Left lung (tissue), 10 donors: ENCODE results near the gene LMF1. TPM values are rescaled to one million over a fixed set of nuclear protein-coding genes. Genes with fewer than 3 reads are reported as not detected.
"Not testable (repeated sequence)": the region's sequence is repeated elsewhere in the genome, so short reads cannot be mapped to it uniquely, and the experiment has no call there.

Source experiments
- ATAC-seq: fragments of 200-7000 bp; cut with Tn5 transposase; one replicate; pipeline ENCODE4 v1.9.1; 2020; ENCODE audit warnings: moderate library complexity
- DNase-seq, 4 donors: peaks; one replicate each; pipeline ENCODE4 v3.0.0-alpha.2; 2013 to 2020
- H3K27ac ChIP-seq, 2 donors: fragments of 200-600 bp; sonication (generic) in 1 of 2; one replicate each; pipeline versions ENCODE4 v1.5.0 to v1.8.0; 2020 to 2021
- H3K27me3 ChIP-seq, 2 donors: fragments of 200-600 bp; sonication (generic) in 1 of 2; one replicate each; pipeline versions ENCODE4 v1.5.0 to v1.8.0; 2020 to 2021
- H3K36me3 ChIP-seq, 2 donors: fragments of 200-600 bp; sonication (generic) in 1 of 2; one replicate each; pipeline versions ENCODE4 v1.5.0 to v1.8.0; 2020 to 2021
- H3K4me1 ChIP-seq, 2 donors: fragments of 200-600 bp; one replicate each; pipeline ENCODE4 v1.8.0; 2021
- H3K4me3 ChIP-seq, 2 donors: fragments of 200-600 bp; sonication (generic) in 1 of 2; one replicate each; pipeline versions ENCODE4 v1.5.0 to v1.8.0; 2020 to 2021; ENCODE audit warnings: mild to moderate bottlenecking in 1 of 2
- H3K9me3 ChIP-seq, 2 donors: fragments of 200-600 bp; sonication (generic) in 1 of 2; one replicate each; pipeline versions ENCODE4 v1.5.0 to v1.8.0; 2020 to 2021
- CTCF ChIP-seq, 2 donors: fragments of 200-600 bp; sonication (generic) in 1 of 2; IDR thresholded peaks; one replicate each; pipeline versions ENCODE4 v1.5.0 to v1.8.0; 2021; ENCODE audit warnings: antibody characterized with exemption in 2 of 2
- intact Hi-C, 2 donors: fragments of 100-400 bp; cut with DNase I; formaldehyde crosslinking; loops; one replicate each; pipeline versions ENCODE4 v1.11.2 to v1.14.2; 2022
- polyA plus RNA-seq, 6 donors: library from polyadenylated mRNA; unstranded; fragments of 120-200 nt; gene quantifications; one replicate each; pipeline ENCODE4 v1.2.1, GENCODE V29; 2013; ENCODE audit not compliant: insufficient read length in 6 of 6
- total RNA-seq, 2 donors: library from RNA; stranded (reverse); fragmentation: NEBNext Ultra II Directional; extraction: Animal tissue kit (Norgen Biotek cat#: 25700); gene quantifications; one replicate each; pipeline ENCODE4 v1.2.1, GENCODE V29; 2021
- donor health status: DM: no; HTN: yes; CAD: no.
- donor health status: DM: no; HTN: no; CAD: no.

The LMF1 gene
- total and polyA plus RNA-seq, 8 donors, result 15.5 to 23.1 (median 20.4) TPM

DNA sequence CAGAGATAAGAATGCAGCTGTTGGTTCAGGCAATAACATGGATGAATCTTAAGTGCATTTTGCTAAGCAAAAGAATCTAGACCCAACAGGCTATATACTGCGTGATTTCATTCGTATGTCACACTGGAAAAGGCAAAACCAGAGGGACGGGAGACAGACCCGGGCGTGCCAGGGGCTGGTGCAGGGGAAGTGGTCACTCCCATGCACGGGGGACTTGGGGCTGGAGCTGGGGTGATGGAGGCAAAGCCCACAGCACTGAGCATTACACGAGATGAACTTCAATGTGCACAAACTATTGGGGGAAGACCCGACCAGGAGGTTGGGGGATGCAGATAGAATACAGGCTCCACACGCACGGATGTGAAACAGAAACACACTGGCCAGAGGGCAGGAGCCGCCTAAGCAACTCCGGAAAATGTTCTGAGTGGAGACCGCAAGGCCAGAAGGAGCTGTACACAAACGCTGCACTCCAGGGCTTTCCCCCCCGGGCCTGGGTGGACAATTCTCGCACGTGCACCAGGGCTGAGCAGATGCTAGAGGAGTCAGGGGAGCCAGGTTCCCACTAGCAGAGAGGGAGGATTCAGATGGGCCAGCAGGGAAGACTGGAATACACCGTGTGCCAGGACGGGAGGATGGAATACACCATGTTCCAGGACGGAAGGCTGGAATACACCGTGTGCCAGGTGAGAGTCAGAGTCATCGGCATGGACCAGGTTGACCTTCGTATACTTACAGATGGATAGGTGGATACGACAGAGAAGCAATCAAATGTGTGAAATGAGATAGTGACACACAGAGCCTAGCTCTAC is 11.3 kb downstream of the LMF1 start:
- no peaks in the 10 kb centered on the region for H3K9me3 ChIP-seq
- no peak for ATAC-seq
- TF ChIP-seq CTCF (IDR thresholded peaks at IDR 0.05), result no peak
- no peak overlapping the region for H3K4me3 ChIP-seq
- peak in 1 of 4 donors; percentile 61 for DNase-seq
- no peak overlapping the region for H3K27ac ChIP-seq
- peaks cover 0 to 4% of the 10 kb centered on the region in 2 donors for H3K4me1 ChIP-seq
- intact Hi-C loops, result no loop called here
- no peaks in the 10 kb centered on the region for H3K27me3 ChIP-seq
- no peaks in the 10 kb centered on the region for H3K36me3 ChIP-seq

- H3K27me3 ChIP-seq, H3K4me3 ChIP-seq, intact Hi-C loops, H3K4me1 ChIP-seq, H3K9me3 ChIP-seq, H3K27ac ChIP-seq, ATAC-seq: not testable (repeated sequence)
- peak in 1 of 4 donors; percentile 28 for DNase-seq
- peaks cover 0 to 17% of the 10 kb centered on the region in 2 donors for H3K36me3 ChIP-seq
These were observed 15.0 kb downstream of the LMF1 start for GRCh38 chr16:955766-956165.

DNA sequence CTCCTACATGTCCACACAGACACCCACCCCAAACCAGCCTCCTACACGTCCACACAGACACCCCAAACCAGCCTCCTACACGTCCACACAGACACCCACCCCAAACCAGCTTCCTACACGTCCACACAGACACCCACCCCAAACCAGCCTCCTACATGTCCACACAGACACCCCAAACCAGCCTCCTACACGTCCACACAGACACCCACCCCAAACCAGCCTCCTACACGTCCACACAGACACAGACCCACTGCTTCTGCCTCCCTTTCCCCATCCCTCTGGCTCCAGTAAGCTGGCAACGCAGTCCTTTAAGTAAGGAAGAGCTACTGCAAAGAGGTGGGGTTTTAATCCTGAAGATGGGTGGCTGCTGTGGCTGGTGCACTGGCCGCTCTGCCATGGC is 17.0 kb downstream of the LMF1 start:
- H3K9me3 ChIP-seq, DNase-seq, ATAC-seq, H3K27ac ChIP-seq, H3K27me3 ChIP-seq, intact Hi-C loops, H3K4me3 ChIP-seq, H3K4me1 ChIP-seq: not testable (repeated sequence)
- peaks cover 0 to 17% of the 10 kb centered on the region in 2 donors for H3K36me3 ChIP-seq

DNA sequence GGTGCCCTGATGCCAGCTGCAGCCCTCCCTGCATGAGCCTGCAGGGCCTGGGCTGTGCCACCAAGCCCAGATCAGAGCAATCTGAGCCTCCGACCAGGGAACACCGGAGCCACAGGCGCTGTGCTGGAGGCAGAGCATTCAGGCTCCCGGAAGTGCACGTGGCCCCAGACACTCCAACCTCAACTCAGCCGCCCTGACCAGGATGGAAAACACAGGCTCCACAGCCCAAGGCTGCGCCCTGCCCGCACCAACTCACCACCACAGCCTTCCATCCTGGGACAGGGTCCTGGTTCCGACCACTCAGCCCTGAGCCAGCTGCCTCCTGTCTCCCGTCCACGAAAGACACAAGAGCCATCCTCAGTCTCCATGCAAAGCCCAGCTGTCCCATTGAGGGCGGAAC is 18.5 kb downstream of the LMF1 start:
- intact Hi-C loops, result no loop called here
- Histone ChIP-seq H3K27me3 (no peaks in the 10 kb centered on the region), H3K27ac (no peak overlapping the region), H3K4me3 (no peak overlapping the region), H3K4me1 (no peaks in the 10 kb centered on the region), H3K9me3 (no peaks in the 10 kb centered on the region), H3K36me3 (peaks cover 0 to 17% of the 10 kb centered on the region in 2 donors)
- no peak for TF ChIP-seq CTCF (IDR thresholded peaks at IDR 0.05)
- DNase-seq, result peak in 1 of 4 donors; percentile 45
- ATAC-seq, result no peak

GRCh38 chr16:951660-952301 is 19.0 kb downstream of the LMF1 start:
- H3K27ac ChIP-seq, result no peak overlapping the region
- no peaks in the 10 kb centered on the region for H3K4me1 ChIP-seq
- H3K4me3 ChIP-seq, result no peak overlapping the region
- ATAC-seq (no peak), DNase-seq (peak in 1 of 4 donors; percentile 48)
- H3K36me3 ChIP-seq, result peaks cover 0 to 23% of the 10 kb centered on the region in 2 donors
- intact Hi-C loops, result no loop called here
- TF ChIP-seq CTCF (IDR thresholded peaks at IDR 0.05), result no peak
- no peaks in the 10 kb centered on the region for H3K27me3 ChIP-seq
- H3K9me3 ChIP-seq, result no peaks in the 10 kb centered on the region

DNA sequence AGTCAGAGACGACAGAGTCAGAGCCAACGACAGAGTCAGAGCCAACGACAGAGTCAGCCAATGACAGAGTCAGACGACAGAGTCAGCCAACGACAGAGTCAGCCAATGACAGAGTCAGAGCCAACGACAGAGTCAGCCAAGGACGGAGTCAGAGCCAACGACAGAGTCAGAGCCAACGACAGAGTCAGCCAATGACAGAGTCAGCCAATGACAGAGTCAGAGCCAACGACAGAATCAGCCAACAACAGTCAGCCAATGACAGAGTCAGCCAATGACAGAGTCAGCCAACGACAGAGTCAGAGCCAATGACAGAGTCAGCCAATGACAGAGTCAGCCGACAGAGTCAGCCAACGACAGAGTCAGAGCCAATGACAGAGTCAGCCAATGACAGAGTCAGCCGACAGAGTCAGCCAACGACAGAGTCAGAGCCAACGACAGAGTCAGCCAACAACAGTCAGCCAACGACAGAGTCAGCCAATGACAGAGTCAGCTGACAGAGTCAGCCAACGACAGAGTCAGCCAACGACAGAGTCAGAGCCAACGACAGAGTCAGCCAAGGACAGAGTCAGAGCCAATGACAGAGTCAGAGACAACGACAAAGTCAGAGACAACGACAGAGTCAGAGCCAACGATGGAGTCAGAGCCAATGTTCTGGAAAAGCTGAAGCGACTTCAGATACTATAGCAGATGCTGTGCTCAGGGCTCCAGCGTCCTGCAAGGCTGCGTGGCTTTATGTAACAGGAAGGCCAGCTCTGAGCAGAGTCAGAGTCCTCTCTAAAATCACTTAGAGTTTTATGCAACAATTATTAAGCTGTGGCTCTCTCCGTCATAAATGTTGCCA is 19.8 kb downstream of the LMF1 start:
- ATAC-seq, H3K9me3 ChIP-seq: not testable (repeated sequence)

DNA sequence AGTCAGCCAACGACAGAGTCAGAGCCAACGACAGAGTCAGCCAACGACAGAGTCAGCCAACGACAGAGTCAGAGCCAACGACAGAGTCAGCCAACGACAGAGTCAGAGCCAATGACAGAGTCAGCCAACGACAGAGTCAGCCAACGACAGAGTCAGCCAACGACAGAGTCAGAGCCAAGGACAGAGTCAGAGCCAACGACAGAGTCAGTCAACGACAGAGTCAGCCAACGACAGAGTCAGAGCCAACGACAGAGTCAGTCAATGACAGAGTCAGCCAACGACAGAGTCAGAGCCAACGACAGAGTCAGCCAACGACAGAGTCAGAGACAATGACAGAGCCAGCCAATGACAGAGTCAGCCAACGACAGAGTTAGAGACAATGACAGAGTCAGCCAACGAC is 22.0 kb downstream of the LMF1 start:
- H3K4me1 ChIP-seq, ATAC-seq, H3K4me3 ChIP-seq, H3K27me3 ChIP-seq, DNase-seq, H3K27ac ChIP-seq, H3K9me3 ChIP-seq, intact Hi-C loops: not testable (repeated sequence)
- H3K36me3 ChIP-seq, result peaks cover 0 to 26% of the 10 kb centered on the region in 2 donors

More for the DNA sequence above, 19.8 kb downstream of the LMF1 start:
- H3K27me3 ChIP-seq, H3K4me1 ChIP-seq, H3K4me3 ChIP-seq, DNase-seq, intact Hi-C loops, H3K27ac ChIP-seq: not testable (repeated sequence)
- H3K36me3 ChIP-seq, result peaks cover 0 to 31% of the 10 kb centered on the region in 2 donors

- H3K27me3 ChIP-seq, H3K4me3 ChIP-seq, ATAC-seq, H3K4me1 ChIP-seq, DNase-seq, H3K27ac ChIP-seq, intact Hi-C loops, H3K9me3 ChIP-seq: not testable (repeated sequence)
- peaks cover 0 to 26% of the 10 kb centered on the region in 2 donors for H3K36me3 ChIP-seq
These were observed 22.9 kb downstream of the LMF1 start for GRCh38 chr16:947922-948303.
